Stomach (tissue), 9 donors: ENCODE results near the gene SEC22C. TPM values are rescaled to one million over a fixed set of nuclear protein-coding genes. Genes with fewer than 3 reads are reported as not detected.

Experiments used
- DNase-seq, 2 donors: peaks; one replicate each; pipeline versions ENCODE4 v3.0.0 to v3.0.0-alpha.2; 2013 to 2019
- H3K27ac ChIP-seq, 5 donors: fragments of 200-600 bp in 4 of 5; sonication (generic) in 4 of 5; one replicate each; pipeline ENCODE4 v1.5.1; 2013 to 2019; ENCODE audit warnings: mild to moderate bottlenecking in 1 of 5, moderate library complexity in 1 of 5
- H3K27me3 ChIP-seq, 3 donors: fragments of 200-600 bp; sonication (generic); one replicate each; pipeline ENCODE4 v1.5.1; 2017 to 2019; ENCODE audit warnings: mixed run types in 1 of 3
- H3K36me3 ChIP-seq, 4 donors: fragments of 200-600 bp; sonication (generic); 1 replicate in 3 of 4; 2 replicates in 1 of 4; pipeline ENCODE4 v1.5.1; 2016 to 2019
- H3K4me1 ChIP-seq, 4 donors: fragments of 200-600 bp; sonication (generic); one replicate each; pipeline ENCODE4 v1.5.1; 2016 to 2019
- H3K4me3 ChIP-seq, 4 donors: fragments of 200-600 bp; sonication (generic) in 3 of 4; one replicate each; pipeline ENCODE4 v1.5.1; 2016 to 2019; ENCODE audit warnings: mild to moderate bottlenecking in 1 of 4
- H3K9me3 ChIP-seq, 4 donors: fragments of 200-600 bp; sonication (generic); one replicate each; pipeline ENCODE4 v1.5.1; 2016 to 2019
- CTCF ChIP-seq, 7 experiments: fragments of 450-650 bp in 4 of 7; fragments of 200-600 bp in 3 of 7; sonication (generic) in 3 of 7; IDR thresholded peaks; one replicate each; pipeline ENCODE4 v1.5.1; 2016 to 2019; ENCODE audit warnings: antibody characterized with exemption in 7 of 7, control low read depth in 2 of 7, mild to moderate bottlenecking in 1 of 7
- EP300 ChIP-seq: sonication (generic); formaldehyde crosslinking; IDR thresholded peaks from one replicate; pipeline ENCODE4 v1.6.1; 2017; ENCODE audit warnings: antibody characterized with exemption
- POLR2A ChIP-seq, 4 donors: fragments of 450-650 bp; IDR thresholded peaks; one replicate each; pipeline ENCODE4 v1.6.1; 2016; ENCODE audit warnings: antibody characterized with exemption in 4 of 4, control low read depth in 2 of 4, mild to moderate bottlenecking in 1 of 4, moderate library complexity in 1 of 4
- POLR2AphosphoS5 ChIP-seq, 3 donors: sonication (generic); formaldehyde crosslinking; IDR thresholded peaks; one replicate each; pipeline ENCODE4 v1.6.1; 2016; ENCODE audit warnings: antibody characterized with exemption in 3 of 3
- WGBS, 5 donors: extraction: QIAGEN DNeasy Blood & Tissue Kit in 3 of 5; methylation state at CpG; one replicate each; pipeline versions ENCODE4 v1.1.5 to v1.1.7; 2013 to 2018; 5-methylcytosine and 5-hydroxymethylcytosine counted together
- intact Hi-C: fragments of 100-400 bp; cut with DNase I; formaldehyde crosslinking; loops from one replicate; pipeline ENCODE4 v1.15.1; 2023; ENCODE audit warnings: low total_unique reads
- polyA plus RNA-seq, 3 donors: library from polyadenylated mRNA; stranded (reverse); fragments of 200-250 nt; gene quantifications; one replicate each; pipeline ENCODE4 v1.2.3, GENCODE V29; 2013
- total RNA-seq, 5 donors: library from RNA; depleted of rRNA; stranded (reverse); fragments of >200 nt; gene quantifications; one replicate each; pipeline versions ENCODE4 v1.1.0 to v1.2.3, GENCODE V29; 2014 to 2016
- donor health status: healthy with polysubstance abuse.
- donor health status: Bipolar disorder and iron deficiency.
- donor health status: healthy.

The SEC22C gene
- total and polyA plus RNA-seq, 8 donors, result 9.8 to 64.3 (median 28.9) TPM

- peaks cover 17 to 63% (median 29%) of the 10 kb centered on the region in 4 donors for H3K4me1 ChIP-seq
Measured at GRCh38 chr3:42507252-42507651, 74.5 kb downstream of the SEC22C start.

GRCh38 chr3:42505849-42506410 lies 75.8 kb downstream of the SEC22C start:
- Histone ChIP-seq H3K9me3 (no peaks in the 10 kb centered on the region), H3K27me3 (peaks cover 0 to 24% (median 14%) of the 10 kb centered on the region in 3 donors), H3K4me3 (no peak overlapping the region), H3K27ac (no peak overlapping the region), H3K4me1 (peaks cover 29 to 66% (median 42%) of the 10 kb centered on the region in 4 donors), H3K36me3 (no peaks in the 10 kb centered on the region)
- 88 to 93% (median 89%) methylated on average over 4 of the region's 4 CpGs for WGBS, 5 donors
- no peak for TF ChIP-seq POLR2AphosphoS5 (IDR thresholded peaks at IDR 0.05)
- no peak for TF ChIP-seq CTCF (IDR thresholded peaks at IDR 0.05)
- TF ChIP-seq POLR2A (IDR thresholded peaks at IDR 0.05), result no peak
- TF ChIP-seq EP300, result no peak
- DNase-seq, result no peak
- intact Hi-C loops, result no loop called here

More at GRCh38 chr3:42507252-42507651, 74.5 kb downstream of the SEC22C start:
- H3K9me3 ChIP-seq, result no peaks in the 10 kb centered on the region
- intact Hi-C loops, result no loop called here
- 20 to 49% (median 28%) methylated on average over 7 of the region's 7 CpGs for whole genome bisulfite sequencing, 5 donors
- DNase-seq, result peak; percentile 79 to 90
- peaks cover 0 to 10% (median 5%) of the 10 kb centered on the region in 3 donors for H3K27me3 ChIP-seq
- no peaks in the 10 kb centered on the region for H3K36me3 ChIP-seq
- no peak overlapping the region for H3K4me3 ChIP-seq
- peak in 2 of 3 donors; percentile 42 to 50 for TF ChIP-seq POLR2AphosphoS5 (IDR thresholded peaks at IDR 0.05)
- no peak for TF ChIP-seq CTCF (IDR thresholded peaks at IDR 0.05)
- TF ChIP-seq EP300, result no peak
- TF ChIP-seq POLR2A (IDR thresholded peaks at IDR 0.05), result no peak
- H3K27ac ChIP-seq, result peak overlapping the region; percentile 20 to 81 (median 63)

GRCh38 chr3:42505128-42505848 lies 76.5 kb downstream of the SEC22C start:
- intact Hi-C loops, result no loop called here
- peaks cover 0 to 30% (median 19%) of the 10 kb centered on the region in 3 donors for H3K27me3 ChIP-seq
- no peak overlapping the region for H3K27ac ChIP-seq
- H3K9me3 ChIP-seq, result no peaks in the 10 kb centered on the region
- H3K36me3 ChIP-seq, result no peaks in the 10 kb centered on the region
- H3K4me3 ChIP-seq, result no peak overlapping the region
- peaks cover 23 to 60% (median 38%) of the 10 kb centered on the region in 4 donors for H3K4me1 ChIP-seq
- DNase-seq, result peak; percentile 17 to 22
- WGBS, 5 donors, result 86 to 94% (median 92%) methylated on average over 6 of the region's 6 CpGs
- TF ChIP-seq POLR2A (IDR thresholded peaks at IDR 0.05), result no peak

- Histone ChIP-seq H3K4me3 (no peak overlapping the region), H3K36me3 (no peaks in the 10 kb centered on the region), H3K4me1 (peaks cover 18 to 52% (median 32%) of the 10 kb centered on the region in 4 donors), H3K27me3 (peaks cover 0 to 38% (median 19%) of the 10 kb centered on the region in 3 donors), H3K9me3 (no peaks in the 10 kb centered on the region), H3K27ac (no peak overlapping the region)
- intact Hi-C loops, result no loop called here
- no peak for TF ChIP-seq POLR2A (IDR thresholded peaks at IDR 0.05)
- no peak for TF ChIP-seq CTCF (IDR thresholded peaks at IDR 0.05)
- TF ChIP-seq EP300, result no peak
- TF ChIP-seq POLR2AphosphoS5 (IDR thresholded peaks at IDR 0.05), result no peak
- DNase-seq, result peak; percentile 15 to 32
- 59 to 85% (median 76%) methylated on average over 10 of the region's 10 CpGs for WGBS, 5 donors
Measured at GRCh38 chr3:42504334-42505127, 77.2 kb downstream of the SEC22C start.
